SW480 (cell line): ENCODE results near the gene PIGC.

ENCODE experiments used
- DNase-seq: peaks from one replicate; pipeline ENCODE4 v3.0.0-alpha.2; 2016; ENCODE audit warnings: low spot score

Gene PIGC

DNA sequence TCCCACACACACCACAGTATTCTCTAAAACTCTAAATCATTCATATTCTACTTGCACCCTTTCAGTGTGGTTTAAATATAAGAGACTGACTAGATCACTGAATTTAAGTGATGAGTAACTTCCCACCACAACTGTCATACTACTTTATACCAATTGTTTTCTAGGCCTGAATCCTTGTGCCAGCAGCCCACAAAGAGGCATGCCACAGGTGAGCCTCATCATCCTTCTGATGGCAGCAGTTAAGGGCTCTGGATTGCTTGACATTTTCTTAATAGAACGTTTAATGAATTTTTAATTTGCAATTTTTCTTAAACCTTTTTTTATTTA, 13.8 kb downstream of the PIGC start:
- DNase-seq: no peak

GRCh38 chr1:172429331-172430127, 14.3 kb downstream of the PIGC start:
- DNase-seq: peak; percentile 68

DNA sequence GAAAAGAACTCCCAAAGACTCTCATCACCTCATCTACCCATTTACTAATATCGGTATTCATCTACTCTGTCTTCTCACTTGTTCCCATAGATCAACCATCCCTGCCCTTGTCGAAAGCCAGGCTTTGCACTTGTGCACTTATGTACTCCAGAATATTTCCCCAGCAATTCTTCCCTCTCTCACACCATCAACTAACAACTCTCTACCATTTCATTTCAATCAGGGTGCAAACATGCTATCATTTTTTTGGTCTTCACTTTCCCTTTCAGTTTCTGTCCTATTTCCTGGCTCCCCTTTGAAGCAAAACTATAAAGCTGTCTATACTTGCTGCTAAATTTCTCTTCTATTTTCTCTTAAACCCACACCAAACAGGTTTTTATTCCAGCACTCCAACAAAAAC, 16.7 kb downstream of the PIGC start:
- DNase-seq: no peak

DNA sequence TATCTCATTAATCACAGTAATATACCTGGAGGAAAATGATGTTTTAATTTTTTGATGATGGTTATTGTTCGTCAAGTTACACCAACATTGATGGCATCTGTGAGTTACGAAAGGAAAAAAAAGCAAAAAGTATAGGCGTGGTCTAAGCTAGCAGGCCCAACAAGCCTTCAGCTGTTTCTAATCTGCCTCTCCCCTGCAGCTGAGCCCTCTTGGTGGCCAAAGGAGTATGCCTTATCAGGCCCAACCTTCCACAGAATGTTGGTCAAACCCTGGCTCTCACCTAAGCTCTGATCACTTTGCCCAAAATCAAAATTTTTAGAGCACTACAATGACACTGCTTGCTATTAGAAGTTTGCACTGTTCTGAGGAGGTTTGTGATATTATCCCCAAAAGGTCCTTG, 18.5 kb downstream of the PIGC start:
- no peak for DNase-seq

DNA sequence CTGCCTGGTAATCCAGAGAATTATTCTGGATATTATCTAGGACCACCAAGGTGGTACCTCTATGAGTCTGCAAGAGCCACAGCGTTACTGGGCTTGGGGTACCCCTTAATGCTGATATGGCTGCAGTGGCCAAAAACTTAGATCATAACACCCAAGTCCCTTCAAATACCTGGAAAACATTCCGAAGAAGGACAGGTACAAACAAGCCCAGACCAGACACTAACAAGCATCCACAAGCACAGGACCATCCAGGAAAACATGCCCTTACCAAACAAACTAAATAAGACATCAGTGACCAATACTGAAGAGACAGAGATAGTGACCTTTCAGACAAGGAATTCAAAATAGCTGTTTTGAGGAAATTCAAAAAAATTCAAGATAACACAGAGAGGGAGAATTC, 20.5 kb downstream of the PIGC start:
- DNase-seq: no peak

GRCh38 chr1:172421974-172422604, 21.8 kb downstream of the PIGC start:
- no peak for DNase-seq

DNA sequence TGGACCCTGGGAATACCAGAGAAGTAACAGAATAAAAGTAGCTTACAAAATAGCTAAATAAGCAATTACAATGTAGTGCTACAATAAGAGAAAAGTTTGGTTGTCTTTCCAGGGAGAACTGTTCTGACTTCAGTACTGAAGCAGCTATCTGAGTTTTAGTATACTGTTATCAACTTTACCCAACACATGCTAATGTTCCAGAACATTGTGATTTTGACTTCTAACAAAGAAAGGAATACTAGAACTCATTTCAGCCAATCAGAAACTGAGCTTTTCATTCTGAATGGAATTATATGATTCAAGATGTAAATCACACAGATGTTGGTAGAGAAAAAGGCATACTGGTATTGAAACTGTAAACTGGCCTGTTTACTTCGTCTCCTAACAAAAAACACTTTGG, 23.5 kb downstream of the PIGC start, which contains the start of gene C1orf105:
Gene C1orf105 (plus strand): TSS at position 301 of the 400 bp plus-strand sequence. CDS start 201 bp downstream, outside the sequence.
- DNase-seq: no peak

- no peak for DNase-seq
These were observed 26.3 kb downstream of the PIGC start for GRCh38 chr1:172417557-172417956.

DNA sequence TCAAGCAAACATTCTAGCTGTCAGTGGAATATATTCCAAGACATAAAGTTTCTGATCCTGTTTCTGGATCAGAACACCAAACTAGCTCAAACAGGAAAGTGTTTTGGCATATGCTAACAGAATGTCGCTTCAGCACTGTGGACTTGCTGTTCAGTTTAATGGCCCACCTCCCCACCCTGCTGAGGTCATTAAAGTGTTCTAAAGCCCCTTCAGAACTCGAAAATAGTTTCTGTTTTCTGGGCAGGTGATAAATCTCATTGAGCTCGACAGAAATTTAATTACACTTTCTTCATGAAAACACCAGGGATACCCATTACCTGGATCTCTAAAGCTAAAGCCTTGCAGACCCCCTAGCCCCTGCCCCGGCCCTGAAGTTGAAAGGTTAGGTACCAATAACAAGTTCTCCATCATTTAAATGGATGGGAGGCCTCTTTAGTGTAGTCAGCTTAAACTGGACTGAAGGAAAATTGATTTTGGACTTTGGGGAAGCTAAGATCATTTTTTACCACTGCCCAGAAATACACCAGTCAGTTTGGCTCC, 27.3 kb downstream of the PIGC start:
- no peak for DNase-seq

DNA sequence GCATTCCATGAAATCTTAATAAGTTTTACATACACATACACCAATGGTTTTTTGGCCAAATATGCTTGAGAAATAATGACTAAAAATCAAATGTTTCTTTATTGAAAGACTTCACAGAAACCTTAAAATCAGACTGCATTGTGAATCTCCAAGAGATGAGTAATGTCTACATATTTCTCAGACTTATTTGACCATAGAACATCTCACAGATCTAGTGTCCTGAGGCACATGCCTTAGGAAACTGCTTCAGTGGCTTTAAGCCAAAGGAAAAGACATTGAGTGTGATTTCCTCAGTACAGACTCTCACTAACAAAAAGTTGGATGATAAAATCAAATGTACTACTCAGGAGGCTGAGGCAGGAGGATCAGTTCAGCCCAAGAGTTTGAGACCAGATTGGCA, 29.5 kb downstream of the PIGC start:
- no peak for DNase-seq

- DNase-seq: no peak
These were observed 32.0 kb downstream of the PIGC start for GRCh38 chr1:172411791-172412338.

DNA sequence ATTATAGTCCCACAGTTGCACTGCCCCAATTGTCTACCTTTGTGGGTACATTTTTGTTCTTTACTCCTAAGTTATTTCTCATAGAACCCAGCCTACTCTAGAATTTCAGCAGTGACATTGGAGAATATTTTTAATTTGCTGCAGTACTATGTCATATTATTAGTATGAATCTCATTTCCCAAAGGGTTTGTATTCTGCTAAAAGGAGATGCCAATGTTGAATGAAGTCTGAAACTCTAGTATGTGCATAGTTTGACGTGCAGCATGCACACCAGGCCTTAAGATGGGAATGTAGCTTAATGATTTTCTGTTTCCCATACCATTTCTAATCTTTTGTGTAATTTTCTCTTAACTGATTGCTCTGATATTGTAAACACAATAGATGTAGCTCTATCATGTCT, 33.8 kb downstream of the PIGC start:
- no peak for DNase-seq

- no peak for DNase-seq
These were observed 34.9 kb downstream of the PIGC start for GRCh38 chr1:172408958-172409357.

DNA sequence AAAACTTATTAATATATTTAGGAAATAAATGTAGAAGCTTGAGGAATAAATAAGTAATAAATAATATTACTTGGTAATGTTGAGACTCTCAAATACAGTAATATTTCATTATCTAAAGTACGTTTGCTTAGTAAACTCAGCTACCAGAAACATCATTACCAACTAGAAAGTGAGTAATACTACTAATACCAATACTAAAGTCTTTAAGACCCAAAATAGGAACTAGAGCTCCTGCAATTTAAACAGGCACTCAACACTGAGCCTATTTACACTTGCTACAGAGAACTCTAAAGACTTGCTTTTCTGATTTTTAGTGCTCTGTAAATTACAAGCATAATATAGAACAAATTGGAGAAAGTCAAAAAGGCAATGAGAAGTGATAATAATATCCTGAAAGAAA, 36.9 kb downstream of the PIGC start:
- DNase-seq: no peak

DNA sequence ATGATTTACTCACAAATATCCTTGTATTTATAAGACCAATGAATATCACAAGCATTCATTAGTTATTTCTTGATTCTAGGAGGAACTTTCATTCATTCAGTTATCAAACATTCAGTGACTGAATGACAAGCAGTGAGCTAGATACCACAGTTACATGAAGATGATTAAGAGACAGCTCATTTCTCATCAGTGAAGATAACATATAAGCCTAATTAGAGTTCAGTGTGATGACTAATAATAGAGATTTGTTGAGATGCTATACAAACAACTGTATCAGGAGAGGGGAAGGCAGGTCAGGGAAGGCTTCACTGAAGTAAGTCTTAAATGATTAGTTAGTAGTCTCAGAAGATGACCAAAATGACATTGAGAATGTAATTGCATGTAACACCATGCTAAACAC, 38.0 kb downstream of the PIGC start:
- no peak for DNase-seq

GRCh38 chr1:172404121-172404520, 39.7 kb downstream of the PIGC start:
- DNase-seq: no peak

DNA sequence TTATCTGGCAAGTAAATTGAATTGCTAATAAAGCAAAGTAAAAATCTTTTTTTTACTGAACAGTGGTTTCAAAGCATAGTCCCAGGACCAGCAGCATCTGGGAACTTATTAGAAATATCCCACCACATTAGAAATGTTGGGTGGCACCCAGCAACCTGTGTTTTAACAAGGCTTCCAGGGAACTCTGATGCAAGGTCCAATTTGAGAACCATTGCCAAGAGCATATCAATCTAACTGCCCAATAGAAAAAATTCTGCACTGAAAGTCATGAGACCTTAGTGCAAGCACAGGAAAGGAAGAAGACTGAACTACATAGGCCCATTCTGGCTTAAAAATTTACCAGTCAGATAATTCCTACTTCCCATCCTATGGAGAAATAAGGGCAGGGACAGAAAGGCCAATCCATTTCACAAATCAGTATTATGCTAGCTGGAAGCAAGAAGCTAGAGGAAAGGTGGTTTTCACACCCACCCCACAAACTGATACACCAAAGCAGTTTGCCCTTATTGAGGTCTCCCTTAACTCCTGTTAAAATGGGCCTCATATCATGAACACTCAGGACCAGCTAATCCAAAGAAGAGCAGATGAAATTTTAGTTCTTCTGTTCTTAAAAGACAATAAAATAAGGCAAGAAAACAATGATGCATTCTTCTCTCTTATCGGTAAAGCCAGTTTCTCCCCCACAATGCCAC, 40.8 kb downstream of the PIGC start:
- no peak for DNase-seq

DNA sequence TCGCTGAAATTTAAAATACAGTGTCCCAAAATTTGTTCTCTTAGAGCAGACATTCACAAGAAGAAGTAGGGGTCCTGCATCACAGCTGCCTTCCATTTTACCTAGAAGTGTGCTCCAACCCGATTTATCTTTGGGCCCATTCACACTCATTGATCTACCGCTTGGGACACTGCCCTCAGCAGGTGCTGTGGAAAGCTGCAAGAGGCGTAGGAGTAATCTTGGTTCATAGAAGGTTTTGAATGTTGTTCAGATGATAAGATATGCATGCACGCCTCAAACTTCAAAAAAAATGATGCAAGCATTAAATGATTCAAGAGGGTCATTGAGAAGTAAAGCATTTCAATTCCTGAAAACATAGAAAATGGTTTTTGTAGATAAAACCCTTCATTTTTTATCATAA, 42.0 kb downstream of the PIGC start:
- no peak for DNase-seq

DNA sequence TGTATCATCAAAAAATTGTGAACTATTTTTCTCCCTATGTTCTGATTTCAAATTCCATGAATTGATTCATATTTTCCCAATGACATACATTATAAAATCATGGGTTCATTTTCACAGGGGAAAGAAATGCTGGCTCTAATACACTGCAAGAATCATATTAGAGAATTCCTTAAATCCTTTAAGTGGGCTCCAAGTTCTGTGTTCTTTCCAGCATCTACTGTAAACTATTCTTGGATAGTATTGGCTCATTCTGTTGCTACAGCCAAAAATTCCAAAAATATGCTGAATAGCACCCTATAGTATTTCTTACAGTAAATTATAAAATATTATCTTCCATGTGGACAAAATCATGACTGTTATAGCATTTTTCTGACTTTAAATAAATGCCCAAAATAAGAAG, 42.4 kb downstream of the PIGC start:
- DNase-seq: no peak

DNA sequence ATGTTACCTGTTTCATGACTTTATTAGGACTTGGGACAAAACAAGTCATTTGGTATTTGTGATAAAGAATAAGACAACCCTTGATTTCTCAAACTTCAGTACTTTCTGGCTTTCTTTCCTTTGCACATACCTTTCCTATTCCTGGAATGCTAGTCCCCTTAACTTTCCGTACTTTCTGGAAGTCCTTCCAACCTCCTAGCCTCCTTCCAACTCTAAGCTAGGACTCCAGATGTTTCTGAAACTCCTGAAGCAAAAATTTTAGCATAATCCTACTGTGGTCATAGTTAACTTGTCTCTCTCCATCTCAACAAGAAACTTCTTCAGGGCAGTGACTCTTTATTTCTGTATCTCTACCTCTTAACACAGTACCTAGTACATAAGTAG, 43.2 kb downstream of the PIGC start:
- no peak for DNase-seq

- DNase-seq: no peak
These were observed 43.8 kb downstream of the PIGC start for GRCh38 chr1:172399756-172400721.
